HG03354 (cell line): Measurements from ENCODE around the gene HOXC13.

Source experiments
- ATAC-seq: cut with Tn5 transposase; IDR thresholded peaks from one replicate; pipeline ENCODE4 v1.9.1; 2021; ENCODE audit warnings: mild to moderate bottlenecking; ENCODE audit not compliant: unreplicated experiment, poor library complexity, severe bottlenecking

Gene HOXC13

DNA sequence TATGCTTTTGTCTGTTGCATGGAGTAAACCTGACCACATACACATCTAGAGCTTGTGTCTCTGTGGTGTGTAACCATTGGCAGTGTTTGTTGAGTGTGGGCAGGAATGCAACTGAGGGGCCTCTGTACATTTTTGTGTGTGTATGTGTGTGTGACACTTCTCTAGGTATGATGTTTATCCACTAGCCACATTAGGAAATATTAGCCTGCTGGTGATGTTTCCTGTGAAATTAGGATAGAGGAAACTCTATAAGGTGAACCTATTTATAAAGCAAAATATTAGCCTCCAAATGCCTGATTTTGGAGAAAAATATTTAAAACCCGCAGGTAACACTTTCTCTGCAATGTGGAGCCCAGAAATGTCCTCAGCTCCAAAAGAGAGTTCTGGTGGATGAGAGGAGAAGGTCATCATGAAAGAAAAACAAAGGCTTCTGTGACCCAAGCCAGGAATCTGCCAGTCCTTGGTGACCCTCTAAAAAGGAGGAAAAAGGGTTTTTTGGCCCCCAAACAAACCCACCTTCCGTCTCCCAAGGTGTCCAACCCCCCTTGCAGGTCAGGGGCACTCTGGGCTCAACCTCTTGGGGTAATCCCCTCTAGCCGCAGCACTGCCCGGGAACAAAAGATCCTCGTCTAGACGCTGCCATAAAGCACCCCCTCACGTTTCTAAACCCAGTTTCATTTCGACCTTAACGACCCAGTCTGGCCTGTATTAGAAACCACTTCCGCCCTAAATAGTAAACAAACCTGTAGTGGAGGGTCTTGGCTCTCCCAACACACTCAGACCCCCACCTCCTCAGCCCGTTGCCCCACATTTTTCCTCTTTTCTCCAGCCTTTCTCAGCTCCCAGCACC is 39.2 kb downstream of the HOXC13 start:
- no peak for ATAC-seq

- no peak for ATAC-seq
Observed at GRCh38 chr12:53978477-53979356, 40.1 kb downstream of the HOXC13 start.

- ATAC-seq, result no peak
Observed at GRCh38 chr12:53980104-53980801, 41.6 kb downstream of the HOXC13 start.

DNA sequence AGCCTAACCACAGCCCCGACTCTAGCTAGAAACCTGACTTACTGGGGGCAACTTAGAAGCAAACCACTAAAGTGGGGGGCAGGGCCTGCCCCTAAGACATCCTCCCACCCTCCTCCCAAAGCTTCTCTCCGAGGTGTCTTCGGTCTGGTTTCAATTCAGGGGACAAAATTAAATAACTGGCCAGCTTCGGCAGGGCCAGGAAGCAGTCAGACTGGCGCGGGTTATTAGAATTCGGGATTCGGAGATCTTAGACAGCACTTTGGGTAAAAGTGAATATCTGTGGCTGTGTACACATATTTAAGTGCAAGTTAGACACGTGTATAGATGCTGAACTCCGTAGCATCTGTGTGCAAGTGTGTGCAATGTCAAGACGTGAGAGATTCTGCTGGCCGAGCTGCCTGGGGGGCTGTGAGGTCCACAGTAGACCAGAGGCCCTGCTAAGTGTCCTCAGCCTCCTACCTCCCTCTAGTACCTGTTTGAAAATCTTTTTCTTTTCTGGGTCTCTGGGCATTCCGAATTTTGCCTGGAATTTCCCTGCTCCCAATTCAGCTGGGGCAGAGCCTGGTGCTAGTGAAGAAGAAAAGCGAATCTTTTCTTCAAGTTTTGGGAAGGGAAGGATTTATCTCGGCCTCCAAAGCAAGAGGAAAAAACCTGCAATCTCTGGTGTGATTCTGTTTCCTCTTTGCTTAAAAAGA is 42.3 kb downstream of the HOXC13 start:
- no peak for ATAC-seq

- no peak for ATAC-seq
Observed at GRCh38 chr12:53981634-53982565, 43.3 kb downstream of the HOXC13 start.

DNA sequence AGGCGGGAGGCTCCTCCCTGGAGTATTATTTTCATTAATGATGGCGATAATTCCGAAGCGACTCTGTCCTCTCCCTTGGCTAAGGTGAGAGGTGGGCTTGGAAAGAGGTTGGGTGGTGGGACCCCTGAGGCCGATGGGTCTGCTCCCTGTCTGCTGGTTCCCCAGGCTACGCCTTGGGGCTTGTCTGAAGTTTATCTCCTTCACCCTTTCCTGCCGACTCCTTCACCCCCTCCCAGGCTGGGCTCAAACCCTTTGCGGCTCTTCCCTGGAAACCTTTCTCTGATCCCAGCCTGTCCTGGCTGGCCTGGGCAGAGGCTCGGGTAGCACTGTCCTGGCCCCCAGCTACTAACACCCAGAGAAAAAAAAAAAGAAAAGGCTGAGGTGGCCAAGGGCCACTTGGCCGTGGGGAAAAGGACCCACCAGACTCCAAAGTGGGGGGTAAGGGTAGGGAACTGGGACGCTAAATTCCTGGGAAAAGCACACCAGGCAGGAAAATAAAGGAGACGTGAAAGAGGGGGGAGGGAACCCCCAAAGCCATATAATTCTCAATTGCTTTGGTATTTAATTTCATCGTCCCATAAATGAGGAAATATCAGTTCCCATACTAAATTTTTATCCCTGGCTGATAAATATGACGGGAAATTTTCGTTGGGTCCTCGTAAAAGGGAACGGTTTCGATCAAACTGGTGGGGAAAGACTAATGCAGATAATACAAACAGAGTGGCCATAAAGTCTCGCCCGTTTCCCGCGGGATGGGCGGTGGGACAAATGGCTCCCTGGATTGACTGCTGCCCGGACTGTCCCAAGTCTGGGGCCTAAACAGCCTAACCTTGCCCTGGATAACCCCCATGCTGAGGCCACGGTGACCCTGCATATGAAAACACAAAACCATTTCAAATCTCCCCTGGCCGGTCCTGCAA is 44.3 kb downstream of the HOXC13 start:
- ATAC-seq, result no peak

DNA sequence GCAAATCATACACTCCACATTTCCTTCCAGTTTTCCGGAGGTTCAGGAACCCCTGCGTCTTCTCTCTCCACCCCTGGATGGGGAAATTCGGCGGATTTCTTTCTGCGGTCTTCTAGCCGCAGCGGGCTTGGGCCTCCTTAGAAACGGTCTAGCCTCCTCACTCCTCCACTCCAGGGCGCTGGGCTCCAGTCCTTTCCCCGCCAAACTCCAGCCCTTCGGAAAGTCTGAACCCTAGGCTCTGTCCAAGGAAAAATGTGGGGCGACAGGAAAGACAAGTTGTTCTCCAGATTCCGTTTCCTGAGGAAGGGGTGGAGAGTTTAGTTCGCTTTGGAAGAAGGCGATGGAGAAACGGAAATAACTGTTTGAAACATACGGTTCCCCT is 44.9 kb downstream of the HOXC13 start:
- ATAC-seq, result no peak

GRCh38 chr12:53983950-53984572 is 45.4 kb downstream of the HOXC13 start:
- ATAC-seq, result no peak

DNA sequence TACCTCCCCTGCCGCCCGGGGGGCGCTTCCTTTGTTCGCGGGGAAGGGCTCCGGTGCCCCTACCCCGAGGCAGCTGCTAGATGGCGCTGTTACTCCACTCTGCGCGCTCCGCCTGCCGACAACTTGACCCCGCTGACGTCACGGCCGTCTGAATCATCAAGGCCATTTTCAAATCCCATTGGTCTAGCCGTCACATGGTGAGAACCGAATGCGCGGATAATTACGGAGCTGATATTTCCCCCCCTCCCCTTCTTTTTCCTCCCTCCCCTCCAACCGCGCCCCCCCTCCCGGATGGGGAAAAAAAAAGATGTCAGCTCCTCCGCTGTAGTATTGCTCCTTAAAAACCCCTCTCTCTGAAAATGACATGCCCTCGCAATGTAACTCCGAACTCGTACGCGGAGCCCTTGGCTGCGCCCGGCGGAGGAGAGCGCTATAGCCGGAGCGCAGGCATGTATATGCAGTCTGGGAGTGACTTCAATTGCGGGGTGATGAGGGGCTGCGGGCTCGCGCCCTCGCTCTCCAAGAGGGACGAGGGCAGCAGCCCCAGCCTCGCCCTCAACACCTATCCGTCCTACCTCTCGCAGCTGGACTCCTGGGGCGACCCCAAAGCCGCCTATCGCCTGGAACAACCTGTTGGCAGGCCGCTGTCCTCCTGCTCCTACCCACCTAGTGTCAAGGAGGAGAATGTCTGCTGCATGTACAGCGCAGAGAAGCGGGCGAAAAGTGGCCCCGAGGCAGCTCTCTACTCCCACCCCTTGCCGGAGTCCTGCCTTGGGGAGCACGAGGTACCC is 46.5 kb downstream of the HOXC13 start, which contains the start of gene HOXC10:
Gene HOXC10 (plus strand): TSS at position 246 of the 791 bp plus-strand sequence. CDS start 114 bp downstream, at position 360.
- ATAC-seq, result no peak

- ATAC-seq, result no peak
Observed at GRCh38 chr12:53985692-53985993, 47.0 kb downstream of the HOXC13 start.

DNA sequence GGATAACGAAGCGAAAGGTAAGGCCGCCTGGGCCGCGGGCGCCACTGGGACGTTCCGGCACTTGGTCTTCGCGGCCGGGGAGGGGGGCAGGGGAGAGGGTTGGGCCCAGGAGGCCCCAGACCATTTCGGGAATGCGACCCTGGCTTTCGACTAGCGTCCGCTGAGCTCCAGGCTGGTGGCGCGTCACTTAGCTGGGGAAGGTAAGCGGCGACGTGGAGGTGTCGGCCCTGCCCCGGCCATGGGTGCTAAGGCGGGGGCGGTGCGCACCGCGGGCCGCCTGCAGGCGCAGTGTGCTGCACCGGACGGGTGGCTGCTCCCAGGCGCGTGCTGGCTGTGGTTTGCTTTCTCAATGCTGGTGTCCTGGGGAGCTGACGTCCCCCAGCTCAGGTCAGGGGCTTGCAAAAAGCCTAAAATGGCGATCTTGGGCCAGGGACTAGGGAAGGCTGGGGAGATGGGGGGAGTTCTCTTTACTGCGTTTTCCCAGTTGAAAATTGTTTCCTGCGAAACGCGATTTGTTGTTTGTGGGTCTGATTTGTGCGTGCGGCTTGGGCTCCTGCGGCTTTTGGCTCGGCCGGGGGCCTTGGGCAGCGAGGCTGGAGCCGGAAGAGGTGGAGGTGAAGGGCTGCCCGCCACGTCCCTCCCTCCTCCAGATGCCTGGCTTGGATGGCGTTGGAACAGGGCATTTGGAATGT is 47.5 kb downstream of the HOXC13 start:
- no peak for ATAC-seq

- ATAC-seq, result no peak
Observed at GRCh38 chr12:53986686-53987483, 48.3 kb downstream of the HOXC13 start.

DNA sequence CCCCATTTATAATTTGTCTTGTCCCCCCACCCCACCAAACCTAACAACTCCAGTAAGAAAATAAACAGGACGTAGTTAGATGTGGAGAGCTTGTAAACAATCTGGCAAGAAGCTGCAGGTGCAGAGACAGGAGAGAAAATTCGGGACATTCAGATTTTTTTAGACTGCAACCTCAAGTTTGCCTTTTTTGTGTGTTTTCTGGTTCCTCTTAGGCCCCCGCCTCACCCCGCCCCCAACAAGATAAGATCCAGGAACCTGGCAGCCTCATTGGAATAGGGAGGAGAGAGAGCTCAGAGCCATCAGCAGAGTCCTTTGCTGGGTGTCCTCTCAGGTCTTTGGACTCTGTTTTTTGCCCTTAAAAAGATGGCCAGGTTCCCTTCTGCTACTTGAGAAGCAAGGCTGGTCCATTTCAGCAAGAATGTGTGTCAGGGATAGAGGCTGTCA is 49.2 kb downstream of the HOXC13 start:
- ATAC-seq, result no peak

- no peak for ATAC-seq
Observed at GRCh38 chr12:53988541-53989226, 50.1 kb downstream of the HOXC13 start.
